Measurements from ENCODE around the gene PTH1R.

The PTH1R gene

GRCh38 chr3:46907960-46908293, 30.4 kb downstream of the PTH1R start:
- Histone ChIP-seq H3K4me3 (replicated peaks; ENCODE audit: insufficient read depth, low read length) (no peak overlapping the region), H3K27me3 (ENCODE audit: insufficient read depth, poor library complexity, severe bottlenecking) (no peaks in the 10 kb centered on the region), H3K27ac (replicated peaks) (no peak overlapping the region)
- DNase-seq (ENCODE audit: low read depth in 1 of 2, low spot score in 1 of 2), result no peak
- TF ChIP-seq GABPA (IDR thresholded peaks at IDR 0.05; ENCODE audit: low read depth) (no peak), CTCF (IDR thresholded peaks at IDR 0.05; ENCODE audit: insufficient read depth, low read length) (no peak), POLR2AphosphoS5 (IDR thresholded peaks at IDR 0.05; ENCODE audit: low read depth) (no peak), REST (IDR thresholded peaks at IDR 0.05; ENCODE audit: insufficient replicate concordance, low read depth) (no peak), SPI1 (IDR thresholded peaks at IDR 0.05; ENCODE audit: borderline replicate concordance, low read depth) (no peak)

GRCh38 chr3:46908294-46908985, 30.9 kb downstream of the PTH1R start:
- no peak overlapping the region for H3K4me3 ChIP-seq (replicated peaks; ENCODE audit: insufficient read depth, low read length)
- H3K27ac ChIP-seq (replicated peaks), result no peak overlapping the region
- DNase-seq (ENCODE audit: low read depth in 1 of 2, low spot score in 1 of 2), result no peak
- TF ChIP-seq REST (IDR thresholded peaks at IDR 0.05; ENCODE audit: insufficient replicate concordance, low read depth) (no peak), GABPA (IDR thresholded peaks at IDR 0.05; ENCODE audit: low read depth) (no peak), POLR2AphosphoS5 (IDR thresholded peaks at IDR 0.05; ENCODE audit: low read depth) (no peak), SPI1 (IDR thresholded peaks at IDR 0.05; ENCODE audit: borderline replicate concordance, low read depth) (no peak), CTCF (IDR thresholded peaks at IDR 0.05; ENCODE audit: insufficient read depth, low read length) (no peak)
- H3K27me3 ChIP-seq (ENCODE audit: insufficient read depth, poor library complexity, severe bottlenecking), result no peaks in the 10 kb centered on the region

GRCh38 chr3:46908986-46909534, 31.5 kb downstream of the PTH1R start:
- Histone ChIP-seq H3K27ac (replicated peaks) (no peak overlapping the region), H3K27me3 (ENCODE audit: insufficient read depth, poor library complexity, severe bottlenecking) (no peaks in the 10 kb centered on the region), H3K4me3 (replicated peaks; ENCODE audit: insufficient read depth, low read length) (no peak overlapping the region)
- no peak for TF ChIP-seq SPI1 (IDR thresholded peaks at IDR 0.05; ENCODE audit: borderline replicate concordance, low read depth)
- no peak for TF ChIP-seq POLR2AphosphoS5 (IDR thresholded peaks at IDR 0.05; ENCODE audit: low read depth)
- TF ChIP-seq REST (IDR thresholded peaks at IDR 0.05; ENCODE audit: insufficient replicate concordance, low read depth), result no peak
- no peak for TF ChIP-seq CTCF (IDR thresholded peaks at IDR 0.05; ENCODE audit: insufficient read depth, low read length)
- TF ChIP-seq GABPA (IDR thresholded peaks at IDR 0.05; ENCODE audit: low read depth), result no peak
- DNase-seq (ENCODE audit: low read depth in 1 of 2, low spot score in 1 of 2), result no peak
